IMR-90 (cell line): ENCODE data around the gene VIPR2. TPM values are rescaled to one million over a fixed set of nuclear protein-coding genes. Genes with fewer than 3 reads are reported as not detected.

Source experiments
- ATAC-seq: fragments of 200-7000 bp; cut with Tn5 transposase; 2 replicates; pipeline ENCODE4 v1.9.1; 2020; ENCODE audit warnings: low read depth, mild to moderate bottlenecking, moderate library complexity
- BruUV-seq: library from RNA; stranded (reverse); fragments of 400-500 nt; replicated peaks from 2 replicates; lab custom pipeline; 2021; lab: Mats Ljungman, UMichigan
- CTCF ChIA-PET: fragments of 300-600 bp; formaldehyde crosslinking; extraction: SDS; loops from one replicate; lab custom pipeline; 2021; ENCODE audit warnings: antibody characterized with exemption; lab: Yijun Ruan, JAX
- POLR2A ChIA-PET: fragments of 300-600 bp; sonication (Branson Sonifier 250); formaldehyde crosslinking; loops from one replicate; lab custom pipeline; 2022; ENCODE audit warnings: antibody characterized with exemption; ENCODE audit not compliant: unreplicated experiment; lab: Charles Lee
- DNase-seq: peaks from one replicate; pipeline ENCODE4 v3.0.0; 2013
- H2AFZ ChIP-seq: replicated peaks from 2 replicates; pipeline ENCODE3; 2013; ENCODE audit warnings: low read length, mild to moderate bottlenecking; ENCODE audit not compliant: poor library complexity
- H2AK5ac ChIP-seq: 2 replicates; pipeline ENCODE4 v1.6.1; 2013; ENCODE audit warnings: low read depth, low read length, inconsistent platforms
- H2AK9ac ChIP-seq: replicated peaks from 2 replicates; pipeline ENCODE3; 2013; ENCODE audit warnings: mild to moderate bottlenecking, low read depth, low read length, moderate library complexity; ENCODE audit not compliant: poor library complexity
- H2BK120ac ChIP-seq: 2 replicates; pipeline ENCODE4 v1.6.1; 2013; ENCODE audit warnings: low read depth, low read length, inconsistent platforms
- H2BK15ac ChIP-seq: 3 replicates; pipeline ENCODE4 v1.6.1; 2013; ENCODE audit warnings: low read depth, low read length, inconsistent platforms
- H2BK20ac ChIP-seq: 2 replicates; pipeline ENCODE4 v1.6.1; 2013; ENCODE audit warnings: low read depth, mild to moderate bottlenecking, inconsistent platforms, low read length, moderate library complexity
- H2BK5ac ChIP-seq: 2 replicates; pipeline ENCODE4 v1.6.1; 2013; ENCODE audit warnings: mild to moderate bottlenecking, low read depth, low read length, inconsistent platforms; ENCODE audit not compliant: poor library complexity, severe bottlenecking
- H3K14ac ChIP-seq: replicated peaks from 2 replicates; pipeline ENCODE4 v1.6.1; 2013; ENCODE audit warnings: low read depth, low read length, inconsistent platforms
- H3K18ac ChIP-seq: 2 replicates; pipeline ENCODE4 v1.6.1; 2013; ENCODE audit warnings: low read depth, low read length, control low read depth
- H3K23ac ChIP-seq: 2 replicates; pipeline ENCODE4 v1.6.1; 2013; ENCODE audit warnings: low read depth, low read length, inconsistent platforms
- H3K27ac ChIP-seq: 2 replicates; pipeline ENCODE4 v1.5.1; 2013; ENCODE audit warnings: mild to moderate bottlenecking, control low read depth, low read length; ENCODE audit not compliant: insufficient read depth
- H3K27me3 ChIP-seq: 2 replicates; pipeline ENCODE4 v1.6.1; 2013; ENCODE audit warnings: low read length; ENCODE audit not compliant: control insufficient read depth, insufficient read depth
- H3K36me3 ChIP-seq: 2 replicates; pipeline ENCODE4 v1.6.1; 2013; ENCODE audit warnings: low read length, mixed read lengths; ENCODE audit not compliant: control insufficient read depth, insufficient read depth
- H3K4ac ChIP-seq: 2 replicates; pipeline ENCODE4 v1.6.1; 2013; ENCODE audit warnings: low read depth, low read length, inconsistent platforms
- H3K4me1 ChIP-seq: 2 replicates; pipeline ENCODE4 v1.6.1; 2013; ENCODE audit warnings: low read length, mixed read lengths; ENCODE audit not compliant: control insufficient read depth, insufficient read depth
- H3K4me2 ChIP-seq: 2 replicates; pipeline ENCODE4 v1.6.1; 2013; ENCODE audit warnings: low read depth, mild to moderate bottlenecking, control low read depth, low read length, moderate library complexity
- H3K4me3 ChIP-seq: 2 replicates; pipeline ENCODE4 v1.5.1; 2013; ENCODE audit warnings: low read depth, mild to moderate bottlenecking, control low read depth, low read length, moderate library complexity; ENCODE audit not compliant: insufficient read depth
- H3K56ac ChIP-seq: 2 replicates; pipeline ENCODE4 v1.6.1; 2013; ENCODE audit warnings: low read length, inconsistent platforms; ENCODE audit not compliant: insufficient read depth; ENCODE audit errors: extremely low read depth
- H3K79me1 ChIP-seq, 2 experiments: 2 replicates each; pipeline ENCODE4 v1.6.1; 2013; ENCODE audit warnings: low read length in 2 of 2, inconsistent platforms in 1 of 2, low read depth in 1 of 2
- H3K9ac ChIP-seq: 2 replicates; pipeline ENCODE4 v1.6.1; 2013; ENCODE audit warnings: low read depth, low read length, control low read depth
- H3K9me1 ChIP-seq: 2 replicates; pipeline ENCODE4 v1.6.1; 2013; ENCODE audit warnings: low read length, inconsistent platforms; ENCODE audit not compliant: insufficient read depth
- H3K9me3 ChIP-seq: 2 replicates; pipeline ENCODE4 v1.6.1; 2013; ENCODE audit warnings: low read length; ENCODE audit not compliant: control insufficient read depth, insufficient read depth
- H4K20me1 ChIP-seq: 2 replicates; pipeline ENCODE4 v1.6.1; 2013; ENCODE audit warnings: low read length, inconsistent platforms; ENCODE audit not compliant: insufficient read depth
- H4K5ac ChIP-seq: 2 replicates; pipeline ENCODE4 v1.6.1; 2013; ENCODE audit warnings: mild to moderate bottlenecking, low read depth, low read length, control low read depth
- H4K8ac ChIP-seq, 2 experiments: 2 replicates each; pipeline ENCODE4 v1.6.1; 2013; ENCODE audit warnings: low read depth in 2 of 2, low read length in 2 of 2, control low read depth in 1 of 2, inconsistent platforms in 1 of 2
- H4K91ac ChIP-seq: 2 replicates; pipeline ENCODE4 v1.6.1; 2013; ENCODE audit warnings: low read depth, low read length, inconsistent platforms; ENCODE audit not compliant: insufficient read depth
- BHLHE40 ChIP-seq: fragments of 150-350 bp; IDR thresholded peaks from 2 replicates; pipeline ENCODE4 v1.6.1; 2016; ENCODE audit warnings: mild to moderate bottlenecking, low read depth, low read length
- CEBPB ChIP-seq: IDR thresholded peaks from 2 replicates; pipeline ENCODE4 v1.6.1; 2012; ENCODE audit warnings: low read depth, low read length, improper control_type of control experiment
- CHD1 ChIP-seq: IDR thresholded peaks from 2 replicates; pipeline ENCODE4 v1.6.1; 2012; ENCODE audit warnings: low read depth, low read length, improper control_type of control experiment
- CTCF ChIP-seq: conservative IDR thresholded peaks from 2 replicates; pipeline ENCODE4 v1.5.1; 2012; ENCODE audit warnings: mild to moderate bottlenecking, low read depth, low read length, improper control_type of control experiment
- ELK1 ChIP-seq: fragments of 150-350 bp; IDR thresholded peaks from 2 replicates; pipeline ENCODE4 v1.6.1; 2016; ENCODE audit warnings: low read depth, mild to moderate bottlenecking, low read length, moderate library complexity, borderline replicate concordance
- FOS ChIP-seq: fragments of 150-350 bp; IDR thresholded peaks from 2 replicates; pipeline ENCODE4 v1.6.1; 2016; ENCODE audit warnings: low read depth, low read length
- MAFK ChIP-seq: IDR thresholded peaks from 2 replicates; pipeline ENCODE4 v1.6.1; 2012; ENCODE audit warnings: low read depth, low read length, improper control_type of control experiment
- MAZ ChIP-seq: IDR thresholded peaks from 2 replicates; pipeline ENCODE4 v1.6.1; 2012; ENCODE audit warnings: low read depth, mild to moderate bottlenecking, low read length, improper control_type of control experiment, moderate library complexity, borderline replicate concordance
- NFE2L2 ChIP-seq: fragments of 150-350 bp; IDR thresholded peaks from 2 replicates; pipeline ENCODE4 v1.6.1; 2016; ENCODE audit warnings: low read depth, mild to moderate bottlenecking, low read length
- POLR2A ChIP-seq: IDR thresholded peaks from 2 replicates; pipeline ENCODE4 v1.6.1; 2012; ENCODE audit warnings: mild to moderate bottlenecking, low read depth, low read length
- RAD21 ChIP-seq: IDR thresholded peaks from 2 replicates; pipeline ENCODE4 v1.6.1; 2012; ENCODE audit warnings: low read length, improper control_type of control experiment
- RCOR1 ChIP-seq: IDR thresholded peaks from 2 replicates; pipeline ENCODE4 v1.6.1; 2012; ENCODE audit warnings: mild to moderate bottlenecking, low read length, improper control_type of control experiment; ENCODE audit not compliant: insufficient replicate concordance
- RFX5 ChIP-seq: IDR thresholded peaks from 2 replicates; pipeline ENCODE4 v1.8.0; 2012; ENCODE audit warnings: low read depth, mild to moderate bottlenecking, low read length, moderate library complexity
- USF2 ChIP-seq: fragments of 150-350 bp; IDR thresholded peaks from 2 replicates; pipeline ENCODE4 v1.6.1; 2017; ENCODE audit warnings: mild to moderate bottlenecking, antibody characterized with exemption, low read length, low read depth
- WGBS, 2 experiments: methylation state at CpG; one replicate each; pipeline versions ENCODE4 v1.1.5 to v1.1.7; 2013; ENCODE audit warnings: missing lambda C conversion rate in 2 of 2; ENCODE audit not compliant: insufficient read length in 1 of 2; ENCODE audit errors: extremely low coverage in 2 of 2; 5-methylcytosine and 5-hydroxymethylcytosine counted together
- dilution Hi-C: fragments of 300-500 bp; cut with HindIII; formaldehyde crosslinking; loops from one replicate; pipeline ENCODE4 v1.14.3; 2018; ENCODE audit warnings: low sequenced_read_pairs; ENCODE audit not compliant: unreplicated experiment
- in situ Hi-C: fragments of 300-500 bp; cut with MboI; formaldehyde crosslinking; loops from 3 replicates; pipeline ENCODE4 v1.14.3; 2019; ENCODE audit warnings: low sequenced_read_pairs, inconsistent platforms, mixed read lengths
- intact Hi-C: fragments of 100-400 bp; cut with micrococcal nuclease; formaldehyde crosslinking; loops from 2 replicates; pipeline ENCODE4 v1.10.0; 2022
- polyA plus RNA-seq, 3 experiments: library from polyadenylated mRNA; depleted of rRNA; stranded (reverse); fragments of >200 nt; gene quantifications; 2 replicates each; pipeline ENCODE4 v1.2.3, GENCODE V29; 2012; ENCODE audit warnings: low replicate concordance in 1 of 3
- total RNA-seq: library from RNA; depleted of rRNA; stranded (reverse); fragments of >200 nt; gene quantifications from 2 replicates; pipeline ENCODE4 v1.2.3, GENCODE V29; 2012

The VIPR2 gene
- total and polyA plus RNA-seq, 2 of the 4 experiments (the other 2 are of a cell fraction), result not detected

GRCh38 chr7:159094919-159095915, 49.5 kb downstream of the VIPR2 start:
- H4K8ac ChIP-seq, result no peak overlapping the region
- ATAC-seq (no peak), DNase-seq (no peak)
- H3K36me3 ChIP-seq, result no peaks in the 10 kb centered on the region
- ChIA-PET CTCF (no interaction called here), POLR2A (no interaction called here)
- no peaks in the 10 kb centered on the region for H3K4me1 ChIP-seq
- in situ Hi-C loops (no loop called here), intact Hi-C loops (no loop called here), dilution Hi-C loops (no loop called here)
- H3K14ac ChIP-seq, result no peak overlapping the region
- H2BK20ac ChIP-seq, result no peak overlapping the region
- H3K23ac ChIP-seq, result no peak overlapping the region
- H2AK9ac ChIP-seq, result no peak overlapping the region
- no peaks in the 10 kb centered on the region for H3K79me1 ChIP-seq
- no peak overlapping the region for H3K27ac ChIP-seq
- H2AK5ac ChIP-seq, result no peak overlapping the region
- WGBS, 2 experiments, result 16% methylated on average over 8 of the region's 17 CpGs; no CpG with 5 or more reads in 1 of the 2 experiments
- H3K4me2 ChIP-seq, result no peak overlapping the region
- H4K91ac ChIP-seq, result no peak overlapping the region
- no peak overlapping the region for H2AFZ ChIP-seq
- no peak overlapping the region for H3K4ac ChIP-seq
- no TSS peak for BruUV-seq
- peaks cover 71% of the 10 kb centered on the region for H3K9me3 ChIP-seq
- no peak overlapping the region for H2BK15ac ChIP-seq
- H3K56ac ChIP-seq, result no peak overlapping the region
- TF ChIP-seq FOS (no peak), NFE2L2 (no peak), RAD21 (no peak), USF2 (no peak), CHD1 (no peak), RCOR1 (no peak), POLR2A (no peak), CTCF (no peak), ELK1 (no peak), BHLHE40 (no peak), CEBPB (no peak), RFX5 (no peak), MAFK (no peak), MAZ (no peak)
- no peak overlapping the region for H3K18ac ChIP-seq
- H4K5ac ChIP-seq, result no peak overlapping the region
- no peaks in the 10 kb centered on the region for H3K9me1 ChIP-seq
- H2BK5ac ChIP-seq, result no peak overlapping the region
- H4K20me1 ChIP-seq, result no peaks in the 10 kb centered on the region
- no peak overlapping the region for H3K4me3 ChIP-seq
- no peaks in the 10 kb centered on the region for H3K27me3 ChIP-seq
- no peak overlapping the region for H2BK120ac ChIP-seq
- H3K9ac ChIP-seq, result no peak overlapping the region
